Measurements from ENCODE around the gene PLXNA4. TPM values are rescaled to one million over a fixed set of nuclear protein-coding genes. Genes with fewer than 3 reads are reported as not detected.

Gene PLXNA4
- total and polyA plus RNA-seq, 10 donors, result 0.15 to 14.7 (median 8.7) TPM

GRCh38 chr7:132430861-132431822, 145.1 kb downstream of the PLXNA4 start:
- H3K36me3 ChIP-seq, result no peaks in the 10 kb centered on the region
- WGBS, 5 donors, result 67 to 74% (median 71%) methylated on average over 13 of the region's 13 CpGs
- TF ChIP-seq POLR2AphosphoS5 (IDR thresholded peaks at IDR 0.05) (peak in 1 of 3 donors; percentile 68), CTCF (IDR thresholded peaks at IDR 0.05 in 8 of 11, conservative IDR thresholded peaks at IDR 0.05 in 3 of 11) (no peak), POLR2A (IDR thresholded peaks at IDR 0.05) (no peak)
- peak; percentile 74 for DNase-seq
- no peak overlapping the region for H3K4me3 ChIP-seq
- peaks cover 0 to 59% (median 8%) of the 10 kb centered on the region in 6 donors for H3K4me1 ChIP-seq
- no peaks in the 10 kb centered on the region for H3K9me3 ChIP-seq
- H3K27me3 ChIP-seq (replicated peaks in 1 of 7), result peaks cover 0 to 12% (median 0%) of the 10 kb centered on the region in 7 donors
- intact Hi-C loops (cut with DNase I; ENCODE audit: low total_unique reads), result no loop called here
- peak overlapping the region in 4 of 8 donors; percentile 0 to 65 (median 61) for H3K27ac ChIP-seq

GRCh38 chr7:132430041-132430855, 146.0 kb downstream of the PLXNA4 start:
- no peak for DNase-seq

GRCh38 chr7:132429181-132429580, 147.1 kb downstream of the PLXNA4 start:
- DNase-seq, result no peak
- Histone ChIP-seq H3K4me1 (peaks cover 0 to 53% (median 4%) of the 10 kb centered on the region in 6 donors), H3K9me3 (no peaks in the 10 kb centered on the region), H3K4me3 (no peak overlapping the region), H3K27me3 (replicated peaks in 1 of 7) (peaks cover 0 to 8% (median 0%) of the 10 kb centered on the region in 7 donors), H3K27ac (no peak overlapping the region), H3K36me3 (no peaks in the 10 kb centered on the region)
- WGBS, 5 donors, result 83 to 92% (median 88%) methylated on average over 1 of the region's 1 CpG
- TF ChIP-seq POLR2A (IDR thresholded peaks at IDR 0.05) (no peak), CTCF (IDR thresholded peaks at IDR 0.05 in 8 of 11, conservative IDR thresholded peaks at IDR 0.05 in 3 of 11) (no peak), POLR2AphosphoS5 (IDR thresholded peaks at IDR 0.05) (no peak)
- intact Hi-C loops (cut with DNase I; ENCODE audit: low total_unique reads), result no loop called here

More at GRCh38 chr7:132430041-132430855, 146.0 kb downstream of the PLXNA4 start:
- H3K36me3 ChIP-seq, result no peaks in the 10 kb centered on the region
- 78 to 89% (median 81%) methylated on average over 4 of the region's 4 CpGs for WGBS, 5 donors
- H3K9me3 ChIP-seq, result no peaks in the 10 kb centered on the region
- TF ChIP-seq POLR2A (IDR thresholded peaks at IDR 0.05) (no peak), POLR2AphosphoS5 (IDR thresholded peaks at IDR 0.05) (no peak), CTCF (IDR thresholded peaks at IDR 0.05 in 8 of 11, conservative IDR thresholded peaks at IDR 0.05 in 3 of 11) (no peak)
- intact Hi-C loops (cut with DNase I; ENCODE audit: low total_unique reads), result no loop called here
- H3K27me3 ChIP-seq (replicated peaks in 1 of 7), result peaks cover 0 to 11% (median 0%) of the 10 kb centered on the region in 7 donors
- H3K27ac ChIP-seq, result peak overlapping the region in 3 of 8 donors; percentile 41 to 65 (median 58)
- no peak overlapping the region for H3K4me3 ChIP-seq
- H3K4me1 ChIP-seq, result peaks cover 0 to 56% (median 4%) of the 10 kb centered on the region in 6 donors
